ENCODE results near the gene HEXB. TPM values are rescaled to one million over a fixed set of nuclear protein-coding genes. Genes with fewer than 3 reads are reported as not detected.

The HEXB gene
- total RNA-seq, 4 donors from 2014 or later = 46.9 to 85.8 (median 73.8) TPM

Other genes with a start within 250 kb of the HEXB start
- 10 to 100 TPM in 2 of 4 donors, 1 to 10 TPM in 2; 6.4 to 19.4 (median 13.0) TPM for gene ENC1, start 44.5 kb upstream of the HEXB start, total RNA-seq
- gene GFM2, start 81.9 kb downstream of the HEXB start, total RNA-seq = 10 to 100 TPM; 19.2 to 24.7 (median 21.2) TPM
- gene NSA2, start 82.0 kb downstream of the HEXB start, total RNA-seq = 10 to 100 TPM; 47.5 to 93.8 (median 70.2) TPM
- 1 to 10 TPM in 1 of 4 donors, under 1 TPM in 3; 0.15 to 3.1 (median 0.83) TPM for gene FAM169A, start 181.2 kb downstream of the HEXB start, total RNA-seq

Measured in suprapubic skin (tissue), 4 donors.